Cardiac fibroblast (primary cell): ENCODE data around the gene SCYGR8.
"Not testable (repeated sequence)": the region's sequence is repeated elsewhere in the genome, so short reads cannot be mapped to it uniquely, and the experiment has no call there.

Experiments used
- DNase-seq, 2 donors: peaks; one replicate each; pipeline versions ENCODE4 v3.0.0 to v3.0.0-alpha.2; 2010; ENCODE audit warnings: low read depth in 2 of 2
- H3K4me3 ChIP-seq, 2 donors: replicated peaks in 1 of 2; 1 replicate in 1 of 2; 2 replicates in 1 of 2; pipeline ENCODE4 v1.5.1; 2011; ENCODE audit warnings: low read depth in 2 of 2, low read length in 2 of 2, mild to moderate bottlenecking in 2 of 2, moderate library complexity in 1 of 2
- CTCF ChIP-seq: IDR thresholded peaks from one replicate; pipeline ENCODE4 v1.5.1; 2011; ENCODE audit warnings: low read depth, mild to moderate bottlenecking, low read length, inconsistent platforms

Gene SCYGR8

GRCh38 chr2:227724394-227725039 is 21.2 kb upstream of the SCYGR8 start, which contains the start of gene SCYGR6:
Gene SCYGR6, minus strand, starts transcription at chr2:227724757. Its CDS starts 0 bp downstream, at chr2:227724757.
- DNase-seq = no peak
- no peak within 1 kb of the TSS for H3K4me3 ChIP-seq
- no peak for TF ChIP-seq CTCF

- TF ChIP-seq CTCF = no peak
- DNase-seq = no peak
- no peak within 1 kb of the TSS for H3K4me3 ChIP-seq
Observed at GRCh38 chr2:227728035-227728434, 17.7 kb upstream of the SCYGR8 start, which contains the start of gene SCYGR7. Gene SCYGR7, plus strand, starts transcription at chr2:227728335. Its CDS starts 0 bp downstream, at chr2:227728335.

- H3K4me3 ChIP-seq = no peak overlapping the region
- TF ChIP-seq CTCF = no peak
- no peak for DNase-seq
Observed at GRCh38 chr2:227739351-227739750, 6.3 kb upstream of the SCYGR8 start.

GRCh38 chr2:227740705-227741104 is 5.0 kb upstream of the SCYGR8 start:
- not testable (repeated sequence) for DNase-seq, H3K4me3 ChIP-seq

- peak; percentile 39 for TF ChIP-seq CTCF
- no peak overlapping the region for H3K4me3 ChIP-seq
- peak in 1 of 2 donors; percentile 18 for DNase-seq
Observed at GRCh38 chr2:227748079-227748478, 2.4 kb downstream of the SCYGR8 start.

GRCh38 chr2:227756261-227756660 is 10.6 kb downstream of the SCYGR8 start:
- not testable (repeated sequence) for H3K4me3 ChIP-seq, DNase-seq

- no peak for TF ChIP-seq CTCF
- DNase-seq = no peak
- H3K4me3 ChIP-seq = no peak overlapping the region
Observed at GRCh38 chr2:227759411-227760118, 13.9 kb downstream of the SCYGR8 start.
